ENCODE measurements around the gene ELP4. TPM values are rescaled to one million over a fixed set of nuclear protein-coding genes. Genes with fewer than 3 reads are reported as not detected.

The ELP4 gene
- total RNA-seq, 1 donor from 2014 or later = 23.4 TPM

GRCh38 chr11:31801298-31801702 is 291.7 kb downstream of the ELP4 start:
- Mint-ChIP-seq H3K4me3 (ENCODE audit: low read depth) (no peak overlapping the region), H3K4me1 (ENCODE audit: low read depth) (peaks cover 5% of the 10 kb centered on the region), H3K36me3 (ENCODE audit: insufficient read depth) (no peaks in the 10 kb centered on the region), H3K27ac (no peak overlapping the region), H3K9me3 (ENCODE audit: low read depth) (no peaks in the 10 kb centered on the region), H3K27me3 (peaks cover 95% of the 10 kb centered on the region)
- no peak for DNase-seq (ENCODE audit: low spot score, unreplicated experiment)
- TF ChIP-seq, protein P1, sequence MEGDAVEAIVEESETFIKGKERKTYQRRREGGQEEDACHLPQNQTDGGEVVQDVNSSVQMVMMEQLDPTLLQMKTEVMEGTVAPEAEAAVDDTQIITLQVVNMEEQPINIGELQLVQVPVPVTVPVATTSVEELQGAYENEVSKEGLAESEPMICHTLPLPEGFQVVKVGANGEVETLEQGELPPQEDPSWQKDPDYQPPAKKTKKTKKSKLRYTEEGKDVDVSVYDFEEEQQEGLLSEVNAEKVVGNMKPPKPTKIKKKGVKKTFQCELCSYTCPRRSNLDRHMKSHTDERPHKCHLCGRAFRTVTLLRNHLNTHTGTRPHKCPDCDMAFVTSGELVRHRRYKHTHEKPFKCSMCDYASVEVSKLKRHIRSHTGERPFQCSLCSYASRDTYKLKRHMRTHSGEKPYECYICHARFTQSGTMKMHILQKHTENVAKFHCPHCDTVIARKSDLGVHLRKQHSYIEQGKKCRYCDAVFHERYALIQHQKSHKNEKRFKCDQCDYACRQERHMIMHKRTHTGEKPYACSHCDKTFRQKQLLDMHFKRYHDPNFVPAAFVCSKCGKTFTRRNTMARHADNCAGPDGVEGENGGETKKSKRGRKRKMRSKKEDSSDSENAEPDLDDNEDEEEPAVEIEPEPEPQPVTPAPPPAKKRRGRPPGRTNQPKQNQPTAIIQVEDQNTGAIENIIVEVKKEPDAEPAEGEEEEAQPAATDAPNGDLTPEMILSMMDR (IDR thresholded peaks at IDR 0.05; ENCODE audit: unreplicated experiment) = no peak

DNA sequence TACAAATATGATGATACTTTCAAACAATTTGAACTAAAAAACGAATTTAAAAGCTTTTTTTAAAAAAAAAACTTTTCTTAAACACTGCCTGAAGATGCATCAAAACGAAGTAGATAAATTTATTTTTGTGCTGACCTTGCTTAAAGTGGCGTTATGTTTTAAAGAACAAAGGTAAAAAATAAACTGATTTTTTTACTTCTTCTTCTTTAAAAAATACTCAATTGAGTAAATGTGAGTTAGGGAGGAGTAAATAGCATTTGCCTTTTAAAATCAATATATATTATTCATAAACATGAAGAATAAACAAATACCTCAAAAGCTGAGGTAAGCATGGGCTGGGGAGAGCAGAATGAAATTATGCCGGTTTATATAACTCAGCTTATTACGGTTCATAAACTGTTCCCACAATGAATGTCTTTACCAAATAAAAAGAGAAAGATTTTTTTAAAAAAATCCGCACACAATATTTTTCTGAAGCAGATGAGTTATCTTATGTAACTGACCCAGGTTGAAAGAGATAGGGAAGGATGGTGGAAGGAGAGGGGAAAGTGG is 292.5 kb downstream of the ELP4 start:
- Mint-ChIP-seq H3K4me3 (ENCODE audit: low read depth) (no peak overlapping the region), H3K27ac (no peak overlapping the region), H3K36me3 (ENCODE audit: insufficient read depth) (no peaks in the 10 kb centered on the region), H3K4me1 (ENCODE audit: low read depth) (peaks cover 5% of the 10 kb centered on the region), H3K9me3 (ENCODE audit: low read depth) (no peaks in the 10 kb centered on the region), H3K27me3 (peaks cover 95% of the 10 kb centered on the region)
- TF ChIP-seq, protein P1 (IDR thresholded peaks at IDR 0.05; ENCODE audit: unreplicated experiment) = no peak
- no peak for DNase-seq (ENCODE audit: low spot score, unreplicated experiment)

DNA sequence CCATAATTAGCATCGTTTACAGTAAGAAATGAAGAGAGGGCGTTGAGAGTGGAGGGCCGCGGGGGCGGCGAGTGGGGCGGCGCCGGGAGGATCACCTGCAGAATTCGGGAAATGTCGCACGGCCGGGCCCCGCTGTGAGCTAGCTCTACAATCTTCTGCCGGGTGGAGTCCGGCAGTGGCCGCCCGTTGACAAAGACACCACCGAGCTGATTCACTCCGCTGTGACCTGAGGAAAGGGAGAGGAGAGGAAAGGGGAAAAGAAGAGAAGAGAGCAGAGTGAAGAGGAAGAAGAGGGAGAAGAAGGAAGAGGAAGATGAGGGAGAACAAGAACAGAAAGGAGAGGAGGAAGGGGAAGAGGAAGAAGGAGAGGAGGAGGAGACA is 293.0 kb downstream of the ELP4 start:
- TF ChIP-seq, protein P1 (IDR thresholded peaks at IDR 0.05; ENCODE audit: unreplicated experiment) = no peak
- no peak for DNase-seq (ENCODE audit: low spot score, unreplicated experiment)
- H3K27ac Mint-ChIP-seq = no peak overlapping the region
- no peak overlapping the region for H3K4me3 Mint-ChIP-seq (ENCODE audit: low read depth)
- peaks cover 95% of the 10 kb centered on the region for H3K27me3 Mint-ChIP-seq
- H3K4me1 Mint-ChIP-seq (ENCODE audit: low read depth) = peaks cover 5% of the 10 kb centered on the region
- no peaks in the 10 kb centered on the region for H3K36me3 Mint-ChIP-seq (ENCODE audit: insufficient read depth)
- no peaks in the 10 kb centered on the region for H3K9me3 Mint-ChIP-seq (ENCODE audit: low read depth)

DNA sequence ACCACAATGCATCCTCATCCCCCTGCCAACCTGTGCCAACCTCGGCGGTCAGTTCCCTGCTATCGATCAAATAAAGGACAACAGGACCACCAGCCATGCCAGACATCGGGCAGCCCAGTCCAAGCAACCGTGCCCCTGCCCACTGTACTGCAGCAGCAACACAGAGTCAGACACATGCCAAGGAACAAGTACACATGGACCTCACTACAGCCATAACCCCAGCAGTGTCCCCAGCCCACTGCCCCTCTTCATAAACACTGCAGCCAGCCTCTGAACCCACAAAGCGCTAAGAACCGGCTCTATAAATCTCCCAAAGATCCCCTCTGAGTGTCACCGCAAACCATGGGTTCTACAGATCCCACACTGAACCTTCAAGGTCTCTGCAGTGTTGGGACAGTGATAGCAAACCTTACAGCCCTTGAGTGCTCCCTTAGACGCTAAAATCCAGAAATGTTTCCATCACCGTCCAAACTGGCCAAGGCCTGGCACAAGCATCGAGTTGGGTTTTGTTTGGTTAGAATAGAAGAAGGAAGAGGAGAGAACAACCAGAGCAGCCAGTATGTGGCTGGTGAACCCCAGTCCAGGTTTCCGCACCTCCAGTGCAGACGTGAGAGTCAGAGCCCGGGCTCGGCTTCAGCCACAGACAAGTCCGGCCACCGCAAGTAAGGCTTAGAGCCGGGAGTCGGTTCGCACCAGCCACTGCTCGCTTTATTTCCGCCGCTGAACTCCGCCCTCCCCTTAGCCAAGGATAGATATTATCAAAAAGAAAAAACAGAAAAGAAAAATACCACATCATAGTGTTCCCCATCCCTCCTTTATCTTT is 293.6 kb downstream of the ELP4 start:
- no peak for DNase-seq (ENCODE audit: low spot score, unreplicated experiment)
- peaks cover 95% of the 10 kb centered on the region for H3K27me3 Mint-ChIP-seq
- no peak overlapping the region for H3K4me3 Mint-ChIP-seq (ENCODE audit: low read depth)
- H3K36me3 Mint-ChIP-seq (ENCODE audit: insufficient read depth) = no peaks in the 10 kb centered on the region
- peaks cover 5% of the 10 kb centered on the region for H3K4me1 Mint-ChIP-seq (ENCODE audit: low read depth)
- TF ChIP-seq, protein P1 (IDR thresholded peaks at IDR 0.05; ENCODE audit: unreplicated experiment) = no peak
- no peak overlapping the region for H3K27ac Mint-ChIP-seq
- no peaks in the 10 kb centered on the region for H3K9me3 Mint-ChIP-seq (ENCODE audit: low read depth)

GRCh38 chr11:31803813-31804311 is 294.3 kb downstream of the ELP4 start:
- TF ChIP-seq, protein P1 (IDR thresholded peaks at IDR 0.05; ENCODE audit: unreplicated experiment) = no peak
- Mint-ChIP-seq H3K27ac (no peak overlapping the region), H3K4me3 (ENCODE audit: low read depth) (no peak overlapping the region), H3K27me3 (peaks cover 95% of the 10 kb centered on the region), H3K36me3 (ENCODE audit: insufficient read depth) (no peaks in the 10 kb centered on the region), H3K4me1 (ENCODE audit: low read depth) (peaks cover 5% of the 10 kb centered on the region), H3K9me3 (ENCODE audit: low read depth) (no peaks in the 10 kb centered on the region)
- no peak for DNase-seq (ENCODE audit: low spot score, unreplicated experiment)

Measured in progenitor cell of endocrine pancreas (in vitro differentiated cells).